HG03025 (cell line): ENCODE data around the gene MPHOSPH9.
"Not testable (repeated sequence)": the region's sequence is repeated elsewhere in the genome, so short reads cannot be mapped to it uniquely, and the experiment has no call there.

Source experiments
- ATAC-seq: cut with Tn5 transposase; IDR thresholded peaks from one replicate; pipeline ENCODE4 v1.9.1; 2021; ENCODE audit warnings: mild to moderate bottlenecking, moderate library complexity; ENCODE audit not compliant: unreplicated experiment, low FRiP score

The MPHOSPH9 gene

GRCh38 chr12:123229051-123229450 is 3.9 kb downstream of the MPHOSPH9 start:
- ATAC-seq = no peak

GRCh38 chr12:123227581-123228258 is 5.2 kb downstream of the MPHOSPH9 start:
- ATAC-seq = no peak

DNA sequence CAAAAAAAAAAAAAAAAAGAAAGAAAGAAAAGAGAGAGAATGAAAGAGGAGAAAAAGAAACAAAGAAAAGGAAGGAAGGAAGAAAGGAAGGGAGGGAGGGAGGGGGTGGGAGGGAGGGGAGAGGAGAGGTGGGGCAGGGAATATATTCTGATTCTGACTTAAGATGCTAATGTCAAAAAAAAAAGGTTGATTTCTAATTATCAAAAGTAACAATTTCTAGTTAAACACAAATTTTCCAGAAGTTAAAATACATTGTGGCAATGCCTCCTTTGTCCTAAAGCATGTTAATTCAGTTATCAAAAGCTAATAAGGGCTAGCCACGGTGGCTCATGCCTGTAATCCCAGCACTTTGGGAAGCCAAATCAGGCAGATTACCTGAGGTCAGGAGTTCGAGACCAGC is 7.5 kb downstream of the MPHOSPH9 start:
- ATAC-seq = no peak

DNA sequence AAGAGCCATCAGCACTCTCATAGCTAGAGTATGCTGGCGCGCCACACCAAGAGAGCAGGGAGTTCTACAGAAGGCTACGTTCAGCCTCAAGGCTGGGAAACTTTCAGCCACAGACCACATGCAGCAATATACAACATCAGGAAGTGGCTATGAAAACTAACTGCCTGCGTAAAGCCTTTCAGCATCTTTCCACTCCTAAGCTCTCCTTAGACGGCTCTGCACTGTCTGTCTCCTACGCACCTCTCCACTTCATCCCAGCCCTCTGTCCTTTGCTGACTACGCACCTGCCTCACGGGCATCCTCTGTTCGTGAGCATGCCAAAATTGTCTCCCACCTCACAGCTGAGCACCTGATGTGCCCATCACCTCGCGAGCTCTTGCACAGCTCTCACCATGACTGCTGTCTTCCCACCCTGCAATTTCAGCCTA is 9.7 kb downstream of the MPHOSPH9 start:
- no peak for ATAC-seq

GRCh38 chr12:123207815-123208214 is 25.1 kb downstream of the MPHOSPH9 start:
- not testable (repeated sequence) for ATAC-seq

GRCh38 chr12:123206794-123207193 is 26.1 kb downstream of the MPHOSPH9 start:
- not testable (repeated sequence) for ATAC-seq

- no peak for ATAC-seq
Observed at GRCh38 chr12:123200414-123200813, 32.5 kb downstream of the MPHOSPH9 start.

DNA sequence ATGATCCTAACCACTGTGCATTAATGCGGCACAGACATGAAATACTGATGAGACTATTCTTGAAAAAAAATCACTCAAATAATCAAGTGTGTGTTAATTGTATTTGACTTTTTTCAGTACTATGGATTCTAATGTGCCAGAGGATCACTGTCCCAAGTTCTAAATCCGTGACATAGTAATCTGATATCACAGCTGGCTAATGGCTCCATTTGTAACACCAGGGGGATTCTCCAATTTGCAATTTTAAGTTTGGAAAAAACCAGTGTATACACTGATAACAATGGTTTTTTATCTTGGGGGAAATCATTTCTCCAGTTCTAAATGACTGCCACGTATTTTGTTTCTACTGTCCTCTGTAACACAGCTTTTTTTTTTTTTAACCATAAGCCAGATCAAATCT is 33.0 kb downstream of the MPHOSPH9 start:
- ATAC-seq = no peak

- ATAC-seq = no peak
Observed at GRCh38 chr12:123187637-123188036, 45.3 kb downstream of the MPHOSPH9 start.

DNA sequence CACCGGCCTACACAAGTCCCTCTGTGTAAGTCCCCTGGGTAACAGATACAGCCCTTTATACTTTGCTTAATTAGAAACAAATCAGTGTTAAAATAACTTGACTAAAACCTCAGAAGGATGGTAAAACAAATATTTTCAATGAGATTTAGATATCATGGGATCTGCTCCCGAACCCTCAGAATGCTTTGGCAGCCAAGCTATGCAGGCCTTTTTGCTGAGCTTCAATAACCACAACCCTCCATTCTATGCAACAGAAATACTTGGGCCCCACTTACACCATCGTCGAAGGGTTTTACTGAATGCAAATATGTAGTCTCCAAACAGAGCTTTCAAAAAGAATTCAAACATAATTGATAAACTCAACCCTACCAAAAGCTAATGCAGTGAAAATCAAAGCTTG is 52.8 kb downstream of the MPHOSPH9 start:
- ATAC-seq = no peak

DNA sequence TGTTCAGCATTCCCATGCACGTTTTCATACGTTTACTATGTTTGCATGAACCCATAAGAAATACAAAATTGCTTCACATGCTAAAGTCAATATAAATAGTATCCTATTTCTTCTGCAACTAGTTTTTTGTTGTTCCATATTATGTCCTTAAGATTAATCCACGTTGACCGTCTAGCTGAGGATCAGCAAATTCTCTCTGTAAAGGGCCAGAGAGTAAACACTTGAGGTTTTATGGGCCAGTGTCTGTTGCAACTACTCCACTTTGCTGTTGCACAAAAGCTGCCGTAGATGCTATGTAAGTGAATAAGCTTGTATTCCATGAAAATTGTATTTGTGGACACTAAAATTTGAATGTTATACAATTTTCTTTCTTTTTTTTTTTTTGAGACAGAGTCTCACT is 61.0 kb downstream of the MPHOSPH9 start:
- ATAC-seq = no peak

DNA sequence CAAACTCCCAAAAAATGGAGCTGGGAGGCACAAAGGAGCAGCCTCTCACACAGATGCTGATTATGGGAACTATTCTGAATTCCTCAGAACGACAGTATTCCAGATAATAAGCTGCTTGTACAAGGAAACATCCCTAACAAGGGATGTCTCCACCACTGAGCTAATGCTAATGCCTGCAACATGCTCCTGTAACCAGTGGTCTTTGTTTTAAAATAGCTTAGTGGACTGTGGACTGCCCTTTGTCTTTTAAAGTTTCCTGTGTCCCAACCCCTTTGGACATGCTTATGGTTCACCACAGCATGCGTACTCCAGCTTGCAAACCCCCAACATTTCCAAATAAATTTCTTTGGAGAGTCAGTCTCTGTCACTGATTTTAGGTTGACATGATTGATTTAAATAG is 65.6 kb downstream of the MPHOSPH9 start:
- ATAC-seq = no peak

DNA sequence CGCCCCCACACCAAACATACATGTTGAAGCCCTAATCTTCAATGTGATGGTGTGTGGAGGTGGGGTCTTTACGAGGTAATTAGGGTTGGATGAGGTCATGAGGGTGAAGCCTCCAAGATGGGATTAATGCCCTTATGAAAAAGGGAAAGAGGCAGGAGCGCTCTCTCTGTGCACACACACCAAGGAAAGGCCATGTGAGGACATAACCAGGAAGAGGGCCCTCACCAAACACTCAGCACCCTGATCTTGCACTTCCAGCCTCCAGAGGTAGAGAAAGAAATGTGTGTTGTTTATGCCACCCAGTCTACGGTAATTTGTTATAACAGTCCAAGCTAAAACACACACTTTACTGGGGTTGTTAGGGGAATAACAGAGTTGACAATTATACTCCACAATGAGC is 67.4 kb downstream of the MPHOSPH9 start:
- ATAC-seq = no peak

GRCh38 chr12:123164710-123165261 is 68.2 kb downstream of the MPHOSPH9 start:
- ATAC-seq = no peak

GRCh38 chr12:123164222-123164621 is 68.7 kb downstream of the MPHOSPH9 start:
- no peak for ATAC-seq

DNA sequence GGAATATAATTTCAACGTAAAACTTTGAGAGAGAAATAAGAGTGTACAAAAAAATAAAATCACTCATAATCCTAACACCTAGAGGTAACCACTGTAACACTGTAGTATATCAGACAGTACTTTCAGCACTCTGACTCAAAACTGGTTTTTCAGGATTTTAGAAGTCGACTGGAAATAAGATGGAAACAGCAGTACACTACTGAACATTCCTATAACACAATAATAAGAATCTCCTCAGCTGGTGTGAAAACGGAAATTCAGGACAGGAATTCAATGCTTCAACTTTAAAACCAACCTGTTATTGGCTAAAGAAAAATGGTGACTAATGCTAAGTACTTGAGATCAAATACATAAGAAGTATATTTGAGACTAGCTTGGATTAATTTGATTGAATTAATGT is 69.7 kb downstream of the MPHOSPH9 start:
- ATAC-seq = no peak

GRCh38 chr12:123160801-123161487 is 72.0 kb downstream of the MPHOSPH9 start:
- no peak for ATAC-seq

GRCh38 chr12:123153906-123154305 is 79.0 kb downstream of the MPHOSPH9 start:
- ATAC-seq = no peak

DNA sequence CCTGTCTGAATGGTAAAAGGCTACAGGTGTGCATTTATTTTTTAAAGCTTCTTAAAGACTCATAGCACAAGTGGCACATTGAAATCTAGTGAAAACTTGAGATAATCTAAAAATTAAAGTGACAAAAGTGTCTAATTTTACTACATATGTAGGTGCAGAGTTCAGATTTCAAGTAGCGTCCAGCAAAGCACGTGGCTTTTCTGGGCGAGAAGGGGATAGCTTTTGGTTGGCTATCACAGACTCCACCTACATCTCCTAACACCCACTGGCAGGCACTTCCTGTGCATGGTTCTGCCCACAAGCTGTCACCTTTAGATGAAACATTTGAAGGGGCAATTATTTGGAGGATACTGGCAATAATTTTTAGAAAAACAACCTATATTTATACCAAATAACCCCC is 80.1 kb downstream of the MPHOSPH9 start:
- ATAC-seq = no peak

- ATAC-seq = peak; percentile 6
Observed at GRCh38 chr12:123151457-123152454, 81.2 kb downstream of the MPHOSPH9 start.
